Sigmoid colon (tissue), 7 donors: Measurements from ENCODE around the gene BARD1. TPM values are rescaled to one million over a fixed set of nuclear protein-coding genes. Genes with fewer than 3 reads are reported as not detected.

ENCODE experiments used
- DNase-seq: peaks from one replicate; pipeline ENCODE4 v3.0.0-alpha.2; 2019
- H3K27ac ChIP-seq, 4 donors: fragments of 200-600 bp; sonication (generic); one replicate each; pipeline ENCODE4 v1.5.1; 2016 to 2019; ENCODE audit warnings: mild to moderate bottlenecking in 1 of 4
- H3K27me3 ChIP-seq, 3 donors: fragments of 200-600 bp; sonication (generic); one replicate each; pipeline ENCODE4 v1.5.1; 2019; ENCODE audit warnings: mild to moderate bottlenecking in 1 of 3
- H3K36me3 ChIP-seq, 4 donors: fragments of 200-600 bp; sonication (generic); one replicate each; pipeline ENCODE4 v1.5.1; 2016 to 2019
- H3K4me1 ChIP-seq, 4 donors: fragments of 200-600 bp; sonication (generic); one replicate each; pipeline ENCODE4 v1.5.1; 2017 to 2019
- H3K4me3 ChIP-seq, 4 donors: fragments of 200-600 bp; sonication (generic); one replicate each; pipeline ENCODE4 v1.5.1; 2017 to 2019; ENCODE audit warnings: mild to moderate bottlenecking in 2 of 4, moderate library complexity in 1 of 4
- H3K9me3 ChIP-seq, 4 donors: fragments of 200-600 bp in 3 of 4; sonication (generic) in 3 of 4; one replicate each; pipeline versions ENCODE4 v1.5.1 to v1.6.1; 2013 to 2019
- EP300 ChIP-seq, 4 donors: sonication (generic); formaldehyde crosslinking; IDR thresholded peaks; one replicate each; pipeline ENCODE4 v1.6.1; 2017; ENCODE audit warnings: antibody characterized with exemption in 4 of 4
- POLR2A ChIP-seq, 2 donors: fragments of 450-650 bp; IDR thresholded peaks; one replicate each; pipeline ENCODE4 v1.6.1; 2016; ENCODE audit warnings: antibody characterized with exemption in 2 of 2, mild to moderate bottlenecking in 2 of 2, moderate library complexity in 2 of 2
- POLR2AphosphoS5 ChIP-seq, 4 donors: sonication (generic); formaldehyde crosslinking; IDR thresholded peaks; one replicate each; pipeline ENCODE4 v1.6.1; 2017; ENCODE audit warnings: antibody characterized with exemption in 4 of 4
- WGBS, 2 donors: extraction: QIAGEN DNeasy Blood & Tissue Kit; methylation state at CpG; one replicate each; pipeline ENCODE4 v1.1.7; 2013; 5-methylcytosine and 5-hydroxymethylcytosine counted together
- intact Hi-C: fragments of 100-400 bp; cut with DNase I; formaldehyde crosslinking; loops from one replicate; pipeline ENCODE4 v1.15.1; 2023
- polyA plus RNA-seq, 3 donors: library from polyadenylated mRNA; stranded (reverse); fragments of 200-250 nt; gene quantifications; one replicate each; pipeline ENCODE4 v1.2.3, GENCODE V29; 2013
- total RNA-seq, 4 donors: library from RNA; depleted of rRNA; stranded (reverse); fragments of >200 nt; gene quantifications; one replicate each; pipeline ENCODE4 v1.1.0, GENCODE V29; 2016
- TF ChIP-seq, protein P1 (sequence below), 4 experiments: fragments of 450-650 bp in 3 of 4; fragments of 200-600 bp in 1 of 4; IDR thresholded peaks; one replicate each; pipeline ENCODE4 v1.5.1; 2016 to 2019; ENCODE audit warnings: antibody characterized with exemption in 4 of 4, mild to moderate bottlenecking in 3 of 4, moderate library complexity in 2 of 4
- donor health status: healthy with polysubstance abuse.
- donor health status: Bipolar disorder and iron deficiency.
- donor health status: healthy.

The BARD1 gene
- total and polyA plus RNA-seq, 7 donors, result 1.2 to 47.6 (median 25.9) TPM

- H3K27me3 ChIP-seq, result no peaks in the 10 kb centered on the region
- H3K36me3 ChIP-seq, result no peaks in the 10 kb centered on the region
- H3K27ac ChIP-seq, result no peak overlapping the region
- H3K4me3 ChIP-seq, result no peak overlapping the region
- H3K9me3 ChIP-seq, result no peaks in the 10 kb centered on the region
- intact Hi-C loops, result no loop called here
- H3K4me1 ChIP-seq, result no peaks in the 10 kb centered on the region
- 0% methylated on average over 1 of the region's 1 CpG for WGBS, 2 donors
- no peak for DNase-seq
- TF ChIP-seq POLR2AphosphoS5 (IDR thresholded peaks at IDR 0.05) (no peak), POLR2A (IDR thresholded peaks at IDR 0.05) (no peak), EP300 (IDR thresholded peaks at IDR 0.05) (no peak)
- TF ChIP-seq, protein P1, sequence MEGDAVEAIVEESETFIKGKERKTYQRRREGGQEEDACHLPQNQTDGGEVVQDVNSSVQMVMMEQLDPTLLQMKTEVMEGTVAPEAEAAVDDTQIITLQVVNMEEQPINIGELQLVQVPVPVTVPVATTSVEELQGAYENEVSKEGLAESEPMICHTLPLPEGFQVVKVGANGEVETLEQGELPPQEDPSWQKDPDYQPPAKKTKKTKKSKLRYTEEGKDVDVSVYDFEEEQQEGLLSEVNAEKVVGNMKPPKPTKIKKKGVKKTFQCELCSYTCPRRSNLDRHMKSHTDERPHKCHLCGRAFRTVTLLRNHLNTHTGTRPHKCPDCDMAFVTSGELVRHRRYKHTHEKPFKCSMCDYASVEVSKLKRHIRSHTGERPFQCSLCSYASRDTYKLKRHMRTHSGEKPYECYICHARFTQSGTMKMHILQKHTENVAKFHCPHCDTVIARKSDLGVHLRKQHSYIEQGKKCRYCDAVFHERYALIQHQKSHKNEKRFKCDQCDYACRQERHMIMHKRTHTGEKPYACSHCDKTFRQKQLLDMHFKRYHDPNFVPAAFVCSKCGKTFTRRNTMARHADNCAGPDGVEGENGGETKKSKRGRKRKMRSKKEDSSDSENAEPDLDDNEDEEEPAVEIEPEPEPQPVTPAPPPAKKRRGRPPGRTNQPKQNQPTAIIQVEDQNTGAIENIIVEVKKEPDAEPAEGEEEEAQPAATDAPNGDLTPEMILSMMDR (IDR thresholded peaks at IDR 0.05), result no peak
These were observed 94.5 kb downstream of the BARD1 start for GRCh38 chr2:214715025-214715424.

- intact Hi-C loops, result no loop called here
- no peaks in the 10 kb centered on the region for H3K36me3 ChIP-seq
- no peaks in the 10 kb centered on the region for H3K4me1 ChIP-seq
- no peaks in the 10 kb centered on the region for H3K27me3 ChIP-seq
- WGBS, 2 donors, result 62 to 76% methylated on average over 8 of the region's 8 CpGs
- H3K4me3 ChIP-seq, result no peak overlapping the region
- no peak for TF ChIP-seq EP300 (IDR thresholded peaks at IDR 0.05)
- no peak for DNase-seq
- H3K9me3 ChIP-seq, result no peaks in the 10 kb centered on the region
- H3K27ac ChIP-seq, result no peak overlapping the region
These were observed 96.2 kb downstream of the BARD1 start for GRCh38 chr2:214713080-214713830.

- DNase-seq, result no peak
- 94 to 96% methylated on average over 2 of the region's 2 CpGs for WGBS, 2 donors
- no peak overlapping the region for H3K27ac ChIP-seq
- TF ChIP-seq POLR2A (IDR thresholded peaks at IDR 0.05), result no peak
- no peak for TF ChIP-seq EP300 (IDR thresholded peaks at IDR 0.05)
- TF ChIP-seq POLR2AphosphoS5 (IDR thresholded peaks at IDR 0.05), result no peak
- H3K27me3 ChIP-seq, result no peaks in the 10 kb centered on the region
- H3K9me3 ChIP-seq, result no peaks in the 10 kb centered on the region
- intact Hi-C loops, result no loop called here
- H3K4me1 ChIP-seq, result no peaks in the 10 kb centered on the region
- no peaks in the 10 kb centered on the region for H3K36me3 ChIP-seq
- no peak overlapping the region for H3K4me3 ChIP-seq
These were observed 98.8 kb downstream of the BARD1 start for GRCh38 chr2:214710729-214711128.

- intact Hi-C loops, result no loop called here
- WGBS, 2 donors, result 65% methylated on average over 2 of the region's 2 CpGs
- Histone ChIP-seq H3K36me3 (no peaks in the 10 kb centered on the region), H3K4me1 (no peaks in the 10 kb centered on the region), H3K27me3 (no peaks in the 10 kb centered on the region), H3K27ac (no peak overlapping the region), H3K9me3 (no peaks in the 10 kb centered on the region), H3K4me3 (no peak overlapping the region)
- no peak for DNase-seq
- TF ChIP-seq POLR2A (IDR thresholded peaks at IDR 0.05), result no peak
- TF ChIP-seq POLR2AphosphoS5 (IDR thresholded peaks at IDR 0.05), result no peak
- no peak for TF ChIP-seq EP300 (IDR thresholded peaks at IDR 0.05)
These were observed 102.5 kb downstream of the BARD1 start for GRCh38 chr2:214706986-214707385.

GRCh38 chr2:214699236-214699635 is 110.2 kb downstream of the BARD1 start:
- 40 to 45% methylated on average over 2 of the region's 2 CpGs for WGBS, 2 donors
- Histone ChIP-seq H3K9me3 (peaks cover 0 to 5% (median 0%) of the 10 kb centered on the region in 4 donors), H3K27ac (no peak overlapping the region), H3K36me3 (no peaks in the 10 kb centered on the region), H3K4me3 (no peak overlapping the region), H3K4me1 (no peaks in the 10 kb centered on the region), H3K27me3 (no peaks in the 10 kb centered on the region)
- TF ChIP-seq, protein P1 (IDR thresholded peaks at IDR 0.05), result no peak
- TF ChIP-seq POLR2A (IDR thresholded peaks at IDR 0.05) (no peak), EP300 (IDR thresholded peaks at IDR 0.05) (no peak), POLR2AphosphoS5 (IDR thresholded peaks at IDR 0.05) (no peak)
- DNase-seq, result no peak
- intact Hi-C loops, result no loop called here

- H3K9me3 ChIP-seq, result peaks cover 0 to 5% (median 0%) of the 10 kb centered on the region in 4 donors
- H3K27me3 ChIP-seq, result no peaks in the 10 kb centered on the region
- H3K4me1 ChIP-seq, result no peaks in the 10 kb centered on the region
- no peak overlapping the region for H3K27ac ChIP-seq
- no peaks in the 10 kb centered on the region for H3K36me3 ChIP-seq
- H3K4me3 ChIP-seq, result no peak overlapping the region
- no peak for DNase-seq
- TF ChIP-seq EP300 (IDR thresholded peaks at IDR 0.05) (no peak), POLR2AphosphoS5 (IDR thresholded peaks at IDR 0.05) (no peak), POLR2A (IDR thresholded peaks at IDR 0.05) (no peak)
- TF ChIP-seq, protein P1 (IDR thresholded peaks at IDR 0.05), result no peak
- intact Hi-C loops, result no loop called here
These were observed 112.8 kb downstream of the BARD1 start for GRCh38 chr2:214696681-214697080.
